Stimulated activated CD4-positive, alpha-beta T cell treated with anti-CD3 and anti-CD28 coated beads, Interleukin-15, amount 100 ng/mL, for 1 hour (primary cell): Measurements from ENCODE around the gene ARL3.
"Not testable (repeated sequence)": the region's sequence is repeated elsewhere in the genome, so short reads cannot be mapped to it uniquely, and the experiment has no call there.

ENCODE experiments used
- DNase-seq, 2 donors: peaks; one replicate each; pipeline ENCODE4 v3.0.0-alpha.2; 2020; ENCODE audit warnings: low read depth in 1 of 2, low spot score in 1 of 2

The ARL3 gene, protein sequence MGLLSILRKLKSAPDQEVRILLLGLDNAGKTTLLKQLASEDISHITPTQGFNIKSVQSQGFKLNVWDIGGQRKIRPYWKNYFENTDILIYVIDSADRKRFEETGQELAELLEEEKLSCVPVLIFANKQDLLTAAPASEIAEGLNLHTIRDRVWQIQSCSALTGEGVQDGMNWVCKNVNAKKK

DNA sequence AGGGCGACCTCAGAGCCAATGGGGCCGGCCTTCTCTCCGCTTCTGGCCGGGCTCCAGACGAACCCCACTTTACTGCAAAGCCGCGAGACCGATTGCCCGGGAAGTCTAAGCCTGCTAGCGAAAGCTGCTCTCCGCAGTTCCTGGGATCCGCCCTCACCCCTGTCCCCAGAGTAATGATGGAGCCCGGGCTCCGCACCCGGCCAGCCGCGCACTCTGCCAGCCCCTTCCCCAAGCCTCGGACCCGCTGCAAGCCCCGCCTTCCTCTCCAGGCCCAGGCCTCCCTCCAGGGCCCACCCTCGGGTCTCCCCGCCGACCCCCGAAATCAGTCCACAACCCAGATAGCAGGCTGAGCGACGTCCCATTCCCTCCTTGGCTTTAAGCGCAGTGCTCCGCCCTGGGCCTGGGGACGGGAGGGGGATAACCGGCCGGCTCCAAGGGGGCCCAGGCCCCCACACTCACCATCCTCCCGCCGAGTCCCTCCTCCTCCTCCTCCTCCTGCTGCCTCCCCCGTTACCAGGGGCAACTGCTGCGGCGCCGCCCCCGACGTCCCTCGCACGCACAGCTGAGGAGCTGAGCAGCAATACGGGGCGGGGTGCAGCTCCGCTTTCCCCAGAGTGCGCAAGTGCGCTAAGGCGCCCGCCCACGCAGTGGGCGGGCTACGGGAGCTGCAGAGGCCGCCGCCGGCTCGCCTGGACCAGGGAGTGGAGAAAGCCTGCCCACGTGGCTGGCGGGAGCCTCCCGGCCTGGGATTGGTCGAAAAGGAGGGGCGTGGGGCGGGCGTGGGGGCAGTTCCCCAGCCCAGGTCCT, at the start of gene ARL3:
TSS of gene ARL3 (minus strand) at position 584 of the 807 bp plus-strand sequence. CDS start at position 462, 122 bp downstream.
- peak; percentile 85 to 92 for DNase-seq

DNA sequence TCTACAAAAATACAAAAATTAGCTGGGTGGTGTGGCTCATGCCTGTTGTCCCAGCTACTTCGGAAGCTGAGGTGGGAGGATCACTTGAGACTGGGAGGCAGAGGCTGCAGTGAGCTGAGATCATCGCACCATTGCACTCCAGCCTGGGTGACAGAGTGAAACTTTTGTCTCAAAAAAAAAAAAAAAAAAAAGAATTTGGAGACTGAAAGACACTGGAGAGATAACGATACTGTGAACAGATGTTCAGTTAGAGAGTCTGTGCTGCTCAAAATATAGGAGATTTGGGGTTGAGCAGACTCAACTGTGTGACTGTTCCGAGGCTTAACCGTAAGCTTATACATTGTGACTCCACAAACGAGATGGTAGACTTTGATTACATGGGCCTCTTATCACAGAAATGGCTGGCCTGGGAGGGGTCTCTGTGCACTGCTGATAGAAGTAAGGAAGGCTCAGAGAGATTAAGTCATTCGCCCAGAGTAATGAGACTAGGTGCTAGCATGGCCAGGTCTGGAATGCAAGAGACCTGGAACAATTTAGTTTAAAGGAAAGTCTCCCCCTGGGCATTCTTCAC, 48.9 kb upstream of the ARL3 start:
- no peak for DNase-seq

DNA sequence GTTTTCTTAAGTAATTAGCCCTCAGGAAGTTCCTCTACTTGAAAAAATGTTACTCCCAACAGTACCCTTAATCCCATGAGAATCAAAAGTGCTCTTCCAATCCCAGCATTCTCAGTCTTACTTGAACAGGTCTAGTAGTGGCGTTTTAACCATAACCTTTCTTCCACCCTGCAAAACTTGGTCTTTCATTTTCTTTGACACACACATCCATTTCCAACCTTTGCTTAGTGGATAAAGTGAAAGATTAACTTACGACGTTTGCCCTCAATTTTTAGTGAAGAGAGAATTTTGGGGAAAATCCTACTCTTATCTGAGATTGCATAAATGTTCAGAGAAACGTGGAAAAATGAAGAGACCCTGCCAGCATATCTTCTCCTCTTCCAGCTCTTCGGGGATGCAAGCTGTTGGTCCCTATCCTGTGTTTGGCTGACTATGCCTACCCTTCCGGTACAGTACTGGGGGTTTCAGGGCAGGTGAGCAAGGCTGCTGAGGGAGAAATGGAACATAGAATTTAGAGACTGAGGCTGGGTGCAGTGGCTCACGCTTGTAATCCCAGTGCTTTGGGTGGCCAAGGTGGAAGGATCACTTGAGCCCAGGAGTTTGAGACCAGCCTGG, 48.3 kb upstream of the ARL3 start:
- no peak for DNase-seq

DNA sequence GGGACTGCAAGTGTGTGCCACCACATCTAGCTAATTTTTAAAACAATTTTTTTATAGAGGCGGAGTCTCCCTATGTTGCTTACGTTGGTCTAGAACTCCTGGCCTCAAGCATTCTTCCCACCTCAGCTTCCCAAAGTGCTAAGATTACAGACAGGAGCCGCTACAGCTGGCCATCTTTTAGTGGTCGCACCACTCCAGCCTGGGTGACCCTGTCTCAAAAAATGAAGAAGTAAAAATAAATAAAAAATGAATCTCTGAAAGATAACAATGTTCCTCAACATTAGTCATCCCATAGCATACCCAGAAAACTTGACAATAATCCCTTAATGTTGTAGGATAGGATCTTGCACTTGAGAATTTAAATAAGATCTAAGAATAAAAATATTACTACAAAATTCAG, 47.8 kb upstream of the ARL3 start:
- no peak for DNase-seq

DNA sequence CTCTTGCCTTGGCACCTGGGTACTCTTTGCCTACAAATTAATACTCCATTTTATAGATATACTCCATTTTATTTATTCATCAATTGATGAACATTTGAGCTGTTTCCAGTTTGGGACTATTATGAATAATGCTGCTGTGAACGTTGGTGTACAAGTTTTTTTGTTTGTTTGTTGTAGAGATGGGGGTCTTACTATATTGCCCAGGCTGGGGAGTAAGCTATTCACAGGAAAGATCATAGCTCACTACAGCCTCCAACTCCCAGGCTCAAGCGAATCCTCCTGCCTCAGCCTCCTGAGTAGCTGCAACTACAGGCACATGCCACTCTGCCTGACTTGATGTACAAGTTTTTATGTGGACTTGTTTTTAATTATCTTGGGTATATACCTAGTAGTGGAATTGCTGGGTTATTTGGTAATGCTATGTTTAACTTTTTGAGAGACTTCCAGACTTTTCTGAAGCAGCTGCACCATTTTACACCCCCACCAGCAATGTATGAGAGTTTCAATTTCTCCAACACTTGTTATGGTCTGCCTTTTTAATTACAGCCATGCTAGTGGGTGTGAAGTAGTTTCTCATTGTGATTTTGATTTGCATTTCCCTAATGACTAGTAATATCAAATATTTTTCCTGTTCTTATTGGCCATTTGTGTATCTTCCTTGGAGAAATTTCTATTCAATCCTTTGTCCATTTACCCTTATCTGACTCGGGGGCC, 45.5 kb upstream of the ARL3 start:
- no peak for DNase-seq

DNA sequence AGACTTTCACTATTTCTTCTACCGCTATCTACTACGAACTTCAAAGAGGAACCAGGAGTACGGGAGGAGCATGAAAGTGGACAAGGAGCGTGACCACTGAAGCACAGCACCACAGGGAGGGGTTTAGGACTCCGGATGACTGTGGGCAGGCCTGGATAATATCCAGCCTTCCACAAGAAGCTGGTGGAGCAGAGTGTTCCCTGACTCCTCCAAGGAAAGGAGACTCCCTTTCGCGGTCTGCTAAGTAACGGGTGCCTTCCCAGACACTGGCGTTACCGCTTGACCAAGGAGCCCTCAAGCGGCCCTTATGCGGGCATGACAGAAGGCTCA, 44.7 kb upstream of the ARL3 start:
- not testable (repeated sequence) for DNase-seq

DNA sequence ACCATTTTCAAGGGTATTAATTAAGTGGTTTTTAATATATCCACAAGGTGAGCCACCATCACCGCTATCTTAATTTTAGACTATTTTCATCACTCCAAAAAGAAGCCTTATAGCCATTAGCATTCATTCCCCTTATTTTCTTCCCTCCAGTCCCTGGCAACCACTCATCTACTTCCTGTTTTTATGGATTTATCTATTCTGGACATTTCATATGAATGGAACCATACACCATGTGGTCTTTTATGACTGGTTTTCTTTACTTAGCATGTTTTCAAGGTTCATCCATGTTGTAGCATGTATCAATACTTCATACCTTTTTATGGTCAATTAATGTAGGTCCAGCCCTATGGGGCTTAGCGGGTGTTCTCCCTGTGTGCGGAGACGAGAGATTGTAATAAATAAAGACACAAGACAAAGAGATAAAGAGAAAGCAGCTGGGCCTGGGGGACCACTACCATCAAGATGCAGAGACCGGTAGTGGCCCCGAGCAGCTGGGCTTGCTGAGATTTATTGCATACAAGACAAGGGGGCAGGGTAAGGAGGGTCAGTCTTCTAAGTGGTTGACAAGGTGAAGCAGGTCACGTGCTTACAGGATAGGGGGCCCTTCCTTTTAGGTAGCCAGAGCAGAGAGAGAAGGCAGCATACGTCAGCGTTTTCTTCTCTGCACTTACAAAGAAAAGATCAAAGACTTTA, 44.2 kb upstream of the ARL3 start:
- DNase-seq = no peak

DNA sequence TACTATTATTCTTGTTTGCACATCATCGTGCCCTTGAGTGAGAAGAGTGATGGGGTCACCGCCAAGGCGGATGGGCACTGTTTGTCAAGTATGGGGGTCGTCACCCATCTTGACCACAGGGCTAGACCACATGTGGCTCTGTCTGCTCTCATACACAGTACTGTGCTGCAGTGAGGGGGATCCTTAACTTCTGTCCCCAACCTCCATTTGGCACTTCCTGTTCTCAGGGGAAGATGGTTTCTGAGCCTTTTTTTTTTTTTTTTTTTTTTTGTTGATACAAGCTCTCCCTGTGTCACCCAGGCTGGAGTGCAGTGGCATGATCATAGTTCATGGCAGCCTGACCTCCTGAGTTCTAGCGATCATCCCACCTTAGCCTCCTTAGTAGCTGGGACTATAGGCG, 43.1 kb upstream of the ARL3 start:
- no peak for DNase-seq

DNA sequence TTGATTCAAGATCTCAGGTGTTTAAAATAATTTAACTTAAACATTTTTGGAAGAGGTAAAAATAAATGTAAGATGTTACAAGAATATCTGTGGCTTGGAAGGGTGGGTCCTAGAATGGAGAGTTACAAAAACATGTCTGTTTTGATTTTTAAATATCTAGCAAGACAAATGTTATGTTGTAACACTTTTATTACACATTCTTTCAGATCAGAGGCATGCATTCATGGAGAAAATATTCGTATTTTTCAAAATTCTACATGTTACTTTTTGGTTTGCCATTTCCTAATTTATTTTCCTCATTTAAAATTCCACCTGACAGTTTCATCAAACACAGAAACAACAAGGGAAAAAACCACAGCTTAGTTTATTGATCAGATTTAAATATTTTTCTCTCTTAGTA, 39.5 kb upstream of the ARL3 start:
- DNase-seq = no peak

DNA sequence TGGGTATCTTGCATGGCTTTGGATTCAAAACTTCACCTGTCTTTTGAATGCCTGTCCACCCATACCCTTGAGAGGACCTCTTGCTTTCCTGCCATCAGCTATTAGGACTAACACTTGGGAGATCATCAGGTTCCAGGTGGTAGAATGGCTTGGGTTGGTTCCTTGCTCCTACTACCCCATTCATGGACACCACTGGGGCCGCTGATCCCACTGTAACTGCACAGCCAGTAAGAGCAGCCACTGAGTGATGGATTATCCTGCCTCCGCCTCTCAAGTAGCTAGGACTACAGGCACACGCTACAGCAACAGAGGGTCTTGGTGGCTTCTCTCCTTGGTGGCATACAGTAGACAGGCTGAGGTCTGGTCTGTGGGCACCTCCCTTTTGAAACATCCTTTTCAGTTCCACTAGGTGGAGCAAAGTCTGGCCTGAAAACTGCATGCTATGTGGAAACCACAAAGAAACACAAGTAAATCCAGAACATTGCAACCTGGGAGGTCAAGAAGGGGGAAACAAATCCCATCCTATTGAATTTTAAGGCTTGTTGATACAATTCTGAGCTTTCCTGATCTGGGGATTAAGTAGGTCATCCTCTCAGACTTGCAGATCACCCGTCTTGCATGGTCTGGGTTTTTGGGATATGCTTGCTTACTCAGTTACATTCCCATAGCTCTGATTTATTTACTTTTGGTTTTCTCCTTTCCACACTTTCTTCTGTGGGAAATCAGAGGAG, 38.9 kb upstream of the ARL3 start:
- DNase-seq = no peak

DNA sequence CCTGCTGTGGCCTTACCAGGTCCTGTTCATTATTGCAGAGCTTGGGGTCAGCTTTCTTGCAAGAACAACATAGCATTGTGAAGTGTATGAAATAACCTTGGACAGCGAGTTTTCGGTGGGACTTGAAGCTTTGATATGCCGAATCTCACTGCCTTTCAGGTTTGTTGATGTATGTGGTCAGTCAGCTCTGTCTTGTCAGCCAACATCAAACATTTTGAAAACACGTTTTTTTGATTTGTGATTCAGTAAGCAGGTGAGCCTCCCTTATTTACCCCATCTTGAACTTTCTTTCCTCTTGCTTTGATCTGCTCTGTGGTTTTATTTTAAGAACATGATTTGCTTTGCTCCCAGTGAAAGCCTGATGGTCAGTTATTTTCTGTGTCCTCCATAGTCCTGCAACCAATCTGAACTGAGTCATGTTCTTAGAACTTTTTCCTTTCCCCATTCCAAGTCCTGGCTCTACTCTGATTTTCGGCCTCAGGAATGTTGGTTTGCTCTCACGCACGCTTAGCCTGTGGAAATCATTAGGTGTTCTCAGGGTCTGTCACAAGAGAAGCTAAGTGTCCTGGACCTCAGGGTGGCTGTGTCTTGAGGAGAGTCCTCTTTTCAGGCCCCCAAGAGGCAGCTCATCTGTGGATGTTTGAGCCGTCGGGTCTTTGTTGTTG, 38.2 kb upstream of the ARL3 start:
- DNase-seq = no peak

DNA sequence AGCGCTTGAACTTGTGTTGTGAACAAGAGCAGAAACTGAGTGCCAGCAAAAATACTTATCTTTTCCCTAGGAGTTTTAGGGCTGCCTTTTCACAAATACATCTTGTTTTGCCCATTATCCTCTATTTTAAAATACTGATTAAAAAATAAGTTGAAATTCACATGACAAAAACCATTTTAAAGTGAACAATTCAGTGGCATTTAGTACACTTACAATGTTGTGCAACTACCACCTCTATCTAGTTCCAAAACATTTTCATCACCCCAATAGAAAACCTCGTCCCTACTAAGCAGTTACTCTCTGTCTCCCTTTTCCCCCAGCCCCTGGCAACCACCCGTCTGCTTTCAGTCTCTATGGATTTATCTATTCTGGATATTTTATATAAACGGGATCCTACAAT, 31.0 kb upstream of the ARL3 start:
- DNase-seq = no peak

DNA sequence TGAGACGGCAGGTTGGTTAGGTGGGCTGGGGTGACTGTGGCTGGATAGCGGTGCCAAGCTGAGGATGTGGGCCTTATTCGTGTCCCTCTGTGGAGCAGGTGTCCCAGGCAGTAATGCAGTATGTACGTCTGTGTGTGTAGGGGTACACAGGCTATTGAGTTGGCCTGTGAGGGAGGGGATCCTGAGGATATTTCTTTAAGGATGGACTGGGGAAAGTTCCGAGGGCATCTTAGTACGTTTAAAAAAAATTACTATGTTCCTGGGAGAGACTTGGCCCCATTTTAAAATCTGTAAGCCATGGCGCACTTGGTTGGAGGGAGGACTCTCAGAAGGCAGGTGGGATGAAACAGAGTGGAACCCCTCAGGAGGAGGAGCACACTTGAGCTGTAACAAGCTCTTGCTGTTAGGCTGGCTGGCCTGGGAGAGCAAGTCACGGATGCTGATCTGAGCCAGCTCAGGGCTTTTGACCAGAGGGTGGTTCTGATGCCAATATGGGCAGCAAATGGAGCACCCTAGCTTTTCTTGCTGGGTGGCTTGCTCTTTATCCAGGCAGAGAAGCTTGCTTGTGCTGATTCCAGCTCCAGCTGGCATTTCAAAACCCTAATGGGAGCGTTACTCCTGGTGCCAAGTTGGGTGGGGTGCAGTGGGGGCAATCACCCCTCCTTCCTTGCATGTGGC, 30.3 kb upstream of the ARL3 start:
- no peak for DNase-seq

DNA sequence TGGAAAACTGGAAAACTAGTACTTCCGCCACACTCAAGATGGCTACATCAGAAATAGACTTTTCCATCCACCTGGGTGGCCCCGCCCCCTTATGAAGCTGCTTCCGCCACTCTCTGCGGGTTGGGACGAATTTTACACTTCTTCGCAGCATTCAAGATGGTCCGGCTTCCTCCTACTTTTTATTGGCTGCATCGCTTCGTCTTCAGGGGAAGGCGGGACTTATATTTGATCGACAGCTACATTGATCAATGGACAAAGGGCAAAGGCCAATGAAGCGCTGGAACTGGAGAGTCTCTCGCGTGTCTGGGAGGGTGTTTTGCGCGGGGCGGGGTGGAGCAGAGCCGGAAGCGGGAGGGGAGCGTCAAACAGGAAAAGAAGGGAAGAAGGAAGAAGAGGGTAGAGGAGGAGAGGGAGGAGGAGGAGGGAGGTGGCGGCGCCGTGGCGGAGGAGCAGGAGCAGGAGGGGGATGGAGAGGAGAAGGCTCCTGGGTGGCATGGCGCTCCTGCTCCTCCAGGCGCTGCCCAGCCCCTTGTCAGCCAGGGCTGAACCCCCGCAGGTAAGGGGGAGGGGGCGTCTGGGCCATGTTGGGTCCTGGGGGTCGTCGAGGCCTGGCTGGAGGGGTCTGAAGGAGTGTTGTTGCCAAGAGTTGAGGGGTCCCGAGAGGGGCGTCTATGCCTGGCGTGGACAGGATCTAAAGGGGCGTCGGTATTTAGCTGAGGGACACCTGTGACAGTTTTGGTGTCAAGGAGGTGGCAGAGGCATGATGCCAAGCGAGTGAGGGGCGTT, 29.6 kb upstream of the ARL3 start, which contains the start of gene WBP1L:
TSS of gene WBP1L (plus strand) at position 361 of the 786 bp plus-strand sequence. CDS start at position 467, 106 bp downstream.
- peak; percentile 84 to 85 for DNase-seq

DNA sequence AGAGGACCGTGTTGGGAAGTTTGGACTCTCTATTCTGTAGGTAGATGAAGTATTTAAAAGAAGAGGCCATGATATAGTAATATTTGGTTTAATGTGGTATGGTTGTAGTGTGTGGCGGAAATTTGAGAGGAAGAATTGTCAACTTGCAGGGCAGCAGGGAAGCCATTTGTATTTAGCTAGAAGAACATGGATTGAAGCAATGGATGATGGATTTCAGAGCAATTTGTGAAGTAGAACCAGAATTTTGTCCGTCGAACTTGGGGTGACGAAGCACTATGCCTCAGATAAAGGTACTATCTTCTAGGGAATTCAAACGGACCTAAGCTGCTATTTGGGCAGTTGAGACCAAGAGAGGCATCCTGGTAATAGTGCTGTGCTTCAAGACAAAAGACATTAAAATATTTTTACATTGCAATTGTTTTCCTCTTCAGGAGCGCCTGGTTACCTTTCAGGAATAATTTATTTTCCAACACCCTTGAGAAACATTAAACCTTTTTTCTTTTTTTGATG, 28.9 kb upstream of the ARL3 start:
- no peak for DNase-seq

DNA sequence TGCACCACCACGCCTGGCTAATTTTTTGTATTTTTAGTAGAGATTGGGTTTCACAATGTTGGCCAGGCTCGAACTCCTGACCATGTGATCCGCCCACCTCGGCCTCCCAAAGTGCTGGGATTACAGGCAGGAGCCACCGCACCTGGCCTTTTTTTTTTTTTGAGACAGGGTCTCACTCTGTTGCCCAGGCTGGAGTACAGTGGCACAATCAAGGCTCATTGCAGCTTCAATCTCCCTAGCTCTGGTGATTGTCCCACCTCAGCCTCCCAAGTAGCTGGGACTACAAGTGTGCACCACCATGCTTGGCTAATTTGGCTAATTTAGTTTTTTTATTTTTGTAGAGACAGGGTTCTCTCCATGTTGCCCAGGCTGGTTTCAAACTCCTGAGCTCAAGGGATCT, 28.1 kb upstream of the ARL3 start:
- not testable (repeated sequence) for DNase-seq

DNA sequence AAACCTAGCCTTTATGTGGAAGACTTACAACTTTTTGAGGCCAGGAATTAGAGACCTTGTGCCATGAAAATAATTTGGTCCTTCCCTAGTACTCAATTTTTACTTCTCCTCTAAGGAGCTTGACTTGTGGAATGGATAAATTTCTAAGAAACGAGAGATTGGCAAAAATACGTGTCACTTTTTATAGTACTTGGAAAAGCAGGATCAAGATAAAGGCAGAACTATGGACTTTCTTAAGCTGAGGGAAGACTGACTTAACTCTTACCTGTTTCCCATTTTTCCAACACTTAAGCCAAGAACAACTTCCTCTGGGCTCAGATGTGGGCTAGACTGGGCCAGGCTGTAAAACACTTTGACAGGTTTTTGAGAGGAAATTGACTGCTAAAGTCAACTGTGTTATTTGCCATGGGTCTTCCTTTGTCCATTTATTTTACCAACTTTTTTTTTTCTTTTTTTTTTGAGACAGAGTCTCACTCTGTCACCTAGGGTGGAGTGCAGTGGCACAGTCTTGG, 27.6 kb upstream of the ARL3 start:
- no peak for DNase-seq

DNA sequence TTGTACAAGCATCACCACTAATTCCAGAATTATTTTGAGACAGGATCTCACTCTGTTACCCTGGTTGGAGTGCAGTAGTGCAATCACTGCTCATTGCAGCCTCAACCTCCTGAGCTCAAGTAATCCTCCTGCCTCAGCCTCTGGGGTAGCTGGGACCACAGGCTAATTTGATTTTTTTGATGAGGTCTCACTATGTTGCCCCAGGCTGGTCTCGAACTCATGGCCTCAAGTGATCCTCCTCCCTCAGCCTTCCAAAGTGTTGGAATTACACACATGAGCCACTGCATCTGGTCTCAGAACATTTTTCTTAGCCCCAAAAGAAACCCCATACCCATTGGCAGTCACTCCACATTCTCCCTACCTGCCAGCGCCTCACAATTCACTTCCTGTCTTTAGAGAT, 26.0 kb upstream of the ARL3 start:
- no peak for DNase-seq
